CD14-positive monocyte (primary cell): Measurements from ENCODE around the gene TGIF2. TPM values are rescaled to one million over a fixed set of nuclear protein-coding genes. Genes with fewer than 3 reads are reported as not detected.

Source experiments
- DNase-seq, 3 donors: peaks; one replicate each; pipeline ENCODE4 v3.0.0-alpha.2; 2011 to 2022
- H2AFZ ChIP-seq: 2 replicates; pipeline ENCODE4 v1.6.0; 2012; ENCODE audit warnings: mild to moderate bottlenecking, low read depth, low read length, inconsistent platforms; ENCODE audit not compliant: insufficient read depth, poor library complexity, severe bottlenecking
- H3K27ac ChIP-seq, 2 donors: 1 replicate in 1 of 2; 2 replicates in 1 of 2; pipeline ENCODE4 v1.5.1; 2012 to 2013; ENCODE audit warnings: low read length in 2 of 2, control low read depth in 1 of 2, inconsistent platforms in 1 of 2, low read depth in 1 of 2, mild to moderate bottlenecking in 1 of 2
- H3K27me3 ChIP-seq, 2 donors: one replicate each; pipeline versions ENCODE4 v1.6.0 to v1.6.1; 2011 to 2013; ENCODE audit warnings: low read length in 2 of 2; ENCODE audit not compliant: control insufficient read depth in 2 of 2, insufficient read depth in 2 of 2
- H3K36me3 ChIP-seq, 2 donors: replicated peaks in 1 of 2; 1 replicate in 1 of 2; 2 replicates in 1 of 2; pipeline versions ENCODE4 v1.5.1 to v1.6.1; 2012 to 2013; ENCODE audit warnings: low read length in 2 of 2, control low read depth in 1 of 2, inconsistent platforms in 1 of 2, mild to moderate bottlenecking in 1 of 2; ENCODE audit not compliant: insufficient read depth in 2 of 2, control insufficient read depth in 1 of 2
- H3K4me1 ChIP-seq, 2 donors: 1 replicate in 1 of 2; 2 replicates in 1 of 2; pipeline versions ENCODE4 v1.5.1 to v1.6.1; 2012 to 2013; ENCODE audit warnings: low read length in 2 of 2, control low read depth in 1 of 2, inconsistent platforms in 1 of 2, mild to moderate bottlenecking in 1 of 2, moderate library complexity in 1 of 2; ENCODE audit not compliant: insufficient read depth in 2 of 2, control insufficient read depth in 1 of 2
- H3K4me2 ChIP-seq: replicated peaks from 2 replicates; pipeline ENCODE3; 2012; ENCODE audit warnings: low read length, moderate library complexity, mild to moderate bottlenecking; ENCODE audit not compliant: poor library complexity, severe bottlenecking; ENCODE audit errors: extremely low read depth
- H3K4me3 ChIP-seq, 3 experiments: fragments of 200-600 bp in 1 of 3; sonication (generic) in 1 of 3; replicated peaks in 1 of 3; 1 replicate in 2 of 3; 2 replicates in 1 of 3; pipeline ENCODE4 v1.5.1; 2011 to 2013; ENCODE audit warnings: low read length in 3 of 3, mild to moderate bottlenecking in 3 of 3, control low read depth in 2 of 3, low read depth in 2 of 3, inconsistent platforms in 1 of 3, moderate library complexity in 1 of 3
- H3K79me2 ChIP-seq: 2 replicates; pipeline ENCODE4 v1.6.0; 2012; ENCODE audit warnings: mild to moderate bottlenecking, control low read depth, inconsistent platforms, low read length, moderate library complexity; ENCODE audit not compliant: insufficient read depth
- H3K9ac ChIP-seq: 2 replicates; pipeline ENCODE4 v1.6.0; 2017; ENCODE audit warnings: low read length, mild to moderate bottlenecking; ENCODE audit not compliant: insufficient read depth, poor library complexity, severe bottlenecking
- H3K9me3 ChIP-seq, 2 donors: replicated peaks in 1 of 2; 1 replicate in 1 of 2; 2 replicates in 1 of 2; pipeline versions ENCODE4 v1.5.1 to v1.6.1; 2012 to 2013; ENCODE audit warnings: low read length in 2 of 2, control low read depth in 1 of 2; ENCODE audit not compliant: control insufficient read depth in 1 of 2, insufficient read depth in 1 of 2
- H4K20me1 ChIP-seq: 2 replicates; pipeline ENCODE4 v1.6.0; 2012; ENCODE audit warnings: mild to moderate bottlenecking, low read length, control low read depth, moderate library complexity; ENCODE audit not compliant: insufficient read depth
- H3K27ac Mint-ChIP-seq, 7 donors: one replicate each; pipeline ENCODE4 v1.8.0; 2020; ENCODE audit warnings: mild to moderate bottlenecking in 7 of 7, mixed read lengths in 7 of 7, moderate library complexity in 6 of 7, inconsistent platforms in 2 of 7
- H3K27me3 Mint-ChIP-seq, 3 donors: one replicate each; pipeline ENCODE4 v1.8.0; 2021 to 2022; ENCODE audit warnings: low read depth in 3 of 3, mild to moderate bottlenecking in 3 of 3, mixed read lengths in 3 of 3, moderate library complexity in 3 of 3, inconsistent platforms in 1 of 3
- H3K36me3 Mint-ChIP-seq, 2 donors: one replicate each; pipeline ENCODE4 v1.8.0; 2020; ENCODE audit warnings: mixed read lengths in 2 of 2, inconsistent platforms in 1 of 2, mild to moderate bottlenecking in 1 of 2
- H3K4me1 Mint-ChIP-seq: one replicate; pipeline ENCODE4 v1.8.0; 2020; ENCODE audit warnings: mild to moderate bottlenecking, mixed read lengths
- H3K4me3 Mint-ChIP-seq, 2 donors: one replicate each; pipeline ENCODE4 v1.8.0; 2020; ENCODE audit warnings: mild to moderate bottlenecking in 2 of 2, mixed read lengths in 2 of 2, moderate library complexity in 1 of 2
- H3K9me3 Mint-ChIP-seq, 7 donors: one replicate each; pipeline ENCODE4 v1.8.0; 2020 to 2022; ENCODE audit warnings: mixed read lengths in 7 of 7, mild to moderate bottlenecking in 6 of 7, moderate library complexity in 6 of 7, inconsistent platforms in 2 of 7
- WGBS: methylation state at CpG from one replicate; pipeline ENCODE4 v1.1.5; 2013; ENCODE audit warnings: missing lambda C conversion rate; ENCODE audit not compliant: insufficient coverage; 5-methylcytosine and 5-hydroxymethylcytosine counted together
- intact Hi-C, 2 donors: fragments of 100-400 bp; cut with micrococcal nuclease; formaldehyde crosslinking; loops; one replicate each; pipeline versions ENCODE4 v1.15.0 to v1.15.1; 2023
- polyA plus RNA-seq, 3 donors: library from polyadenylated mRNA; depleted of rRNA in 1 of 3; unstranded in 2 of 3; stranded (reverse) in 1 of 3; fragments of 300-500 nt in 2 of 3; fragments of >200 nt in 1 of 3; fragmentation: Illumina TruSeq in 2 of 3; gene quantifications; 1 replicate in 2 of 3; 2 replicates in 1 of 3; pipeline ENCODE4 v1.2.3, GENCODE V29; 2012 to 2021
- TF ChIP-seq, protein P1 (sequence below): fragments of 200-600 bp; IDR thresholded peaks from one replicate; pipeline ENCODE4 v1.8.0; 2022; ENCODE audit warnings: antibody characterized with exemption, mild to moderate bottlenecking

Gene TGIF2
- polyA plus RNA-seq, 3 donors, result 11.0 to 15.9 (median 12.2) TPM

DNA sequence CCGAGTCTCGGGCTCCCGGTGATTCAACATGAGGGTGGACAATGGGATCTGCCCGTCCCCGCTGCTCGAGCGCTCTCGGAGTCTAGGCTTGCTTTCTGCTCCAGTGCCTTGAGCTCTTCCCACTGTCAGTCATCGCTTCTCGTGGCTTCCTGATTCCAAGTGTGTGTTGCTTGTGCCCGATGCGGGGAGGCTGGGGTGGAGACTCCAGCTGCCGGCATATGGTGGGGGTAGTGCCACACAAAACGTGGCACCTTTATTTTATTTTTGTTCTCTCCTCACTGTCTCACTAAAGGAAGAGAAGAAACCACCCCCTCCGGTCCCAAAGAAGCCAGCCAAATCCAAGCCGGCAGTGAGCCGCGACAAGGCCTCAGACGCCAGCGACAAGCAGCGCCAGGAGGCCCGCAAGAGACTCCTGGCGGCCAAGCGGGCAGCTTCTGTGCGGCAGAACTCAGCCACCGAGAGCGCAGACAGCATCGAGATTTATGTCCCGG lies 46.8 kb upstream of the TGIF2 start:
- H3K79me2 ChIP-seq, result no peaks in the 10 kb centered on the region
- H3K36me3 ChIP-seq, result peaks cover 37 to 55% of the 10 kb centered on the region in 2 donors
- no peak overlapping the region for H3K4me3 ChIP-seq
- intact Hi-C loops, result no loop called here
- Mint-ChIP-seq H3K4me3 (no peak overlapping the region), H3K4me1 (peaks cover 13% of the 10 kb centered on the region), H3K9me3 (no peaks in the 10 kb centered on the region), H3K27me3 (peaks cover 0 to 1% (median 0%) of the 10 kb centered on the region in 3 donors), H3K27ac (peak overlapping the region in 2 of 7 donors; percentile 26 to 47), H3K36me3 (peaks cover 43 to 58% of the 10 kb centered on the region in 2 donors)
- H4K20me1 ChIP-seq, result no peaks in the 10 kb centered on the region
- no peak overlapping the region for H3K9ac ChIP-seq
- no peak for DNase-seq
- no peak overlapping the region for H3K4me2 ChIP-seq
- TF ChIP-seq, protein P1, sequence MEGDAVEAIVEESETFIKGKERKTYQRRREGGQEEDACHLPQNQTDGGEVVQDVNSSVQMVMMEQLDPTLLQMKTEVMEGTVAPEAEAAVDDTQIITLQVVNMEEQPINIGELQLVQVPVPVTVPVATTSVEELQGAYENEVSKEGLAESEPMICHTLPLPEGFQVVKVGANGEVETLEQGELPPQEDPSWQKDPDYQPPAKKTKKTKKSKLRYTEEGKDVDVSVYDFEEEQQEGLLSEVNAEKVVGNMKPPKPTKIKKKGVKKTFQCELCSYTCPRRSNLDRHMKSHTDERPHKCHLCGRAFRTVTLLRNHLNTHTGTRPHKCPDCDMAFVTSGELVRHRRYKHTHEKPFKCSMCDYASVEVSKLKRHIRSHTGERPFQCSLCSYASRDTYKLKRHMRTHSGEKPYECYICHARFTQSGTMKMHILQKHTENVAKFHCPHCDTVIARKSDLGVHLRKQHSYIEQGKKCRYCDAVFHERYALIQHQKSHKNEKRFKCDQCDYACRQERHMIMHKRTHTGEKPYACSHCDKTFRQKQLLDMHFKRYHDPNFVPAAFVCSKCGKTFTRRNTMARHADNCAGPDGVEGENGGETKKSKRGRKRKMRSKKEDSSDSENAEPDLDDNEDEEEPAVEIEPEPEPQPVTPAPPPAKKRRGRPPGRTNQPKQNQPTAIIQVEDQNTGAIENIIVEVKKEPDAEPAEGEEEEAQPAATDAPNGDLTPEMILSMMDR, result no peak
- H3K4me1 ChIP-seq, result peaks cover 10 to 12% of the 10 kb centered on the region in 2 donors
- H3K27me3 ChIP-seq, result no peaks in the 10 kb centered on the region
- 96% methylated on average over 19 of the region's 29 CpGs for WGBS
- no peaks in the 10 kb centered on the region for H3K9me3 ChIP-seq
- no peak overlapping the region for H3K27ac ChIP-seq
- no peak overlapping the region for H2AFZ ChIP-seq

DNA sequence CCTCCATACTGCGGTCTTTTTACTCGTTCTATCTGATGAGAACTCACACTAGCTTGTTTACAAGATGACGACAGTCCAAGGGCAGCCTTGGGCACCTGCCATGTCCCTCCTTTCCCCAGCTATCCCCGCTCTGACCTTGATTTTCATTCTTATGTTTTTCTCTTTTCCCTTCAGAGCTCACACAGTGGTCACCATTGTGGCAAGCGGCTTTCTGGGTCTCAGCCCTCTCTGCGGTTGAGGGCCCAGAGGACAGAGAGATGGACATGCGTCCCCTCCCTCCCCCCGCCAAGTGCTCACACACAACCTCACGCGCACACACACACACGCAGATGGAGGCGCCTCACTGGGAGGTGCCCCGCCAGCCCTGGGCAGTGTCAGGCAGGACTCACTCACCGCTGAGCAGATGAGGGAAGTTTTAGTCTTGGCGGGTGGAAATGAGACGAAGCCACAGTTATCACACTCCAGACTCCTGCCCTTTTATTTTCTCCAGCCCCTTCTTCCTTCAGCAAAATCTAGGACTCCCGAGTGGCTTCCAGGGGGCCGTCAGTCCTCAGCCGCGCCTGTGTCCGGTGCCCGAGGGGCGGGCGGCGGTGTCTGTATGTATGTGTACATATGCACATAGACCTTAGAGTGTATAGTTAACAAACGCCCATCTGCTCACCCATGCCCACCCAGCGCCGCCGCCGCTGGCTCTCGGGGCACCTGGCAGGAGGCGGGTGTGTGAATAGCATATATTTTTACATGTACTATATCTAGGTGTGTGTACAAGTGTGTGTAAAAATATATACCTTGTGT lies 45.9 kb upstream of the TGIF2 start:
- Mint-ChIP-seq H3K27ac (peak overlapping the region in 2 of 7 donors; percentile 6 to 57), H3K36me3 (peaks cover 36 to 49% of the 10 kb centered on the region in 2 donors), H3K27me3 (peaks cover 0 to 5% (median 0%) of the 10 kb centered on the region in 3 donors), H3K4me3 (peak overlapping the region in 1 of 2 donors; percentile 34), H3K4me1 (peaks cover 13% of the 10 kb centered on the region), H3K9me3 (no peaks in the 10 kb centered on the region)
- no peak overlapping the region for H3K9ac ChIP-seq
- H3K36me3 ChIP-seq, result peaks cover 33 to 48% of the 10 kb centered on the region in 2 donors
- intact Hi-C loops, result no loop called here
- no peaks in the 10 kb centered on the region for H3K79me2 ChIP-seq
- TF ChIP-seq, protein P1, result no peak
- no peak overlapping the region for H3K4me3 ChIP-seq
- no peak overlapping the region for H3K4me2 ChIP-seq
- DNase-seq, result no peak
- no peak overlapping the region for H2AFZ ChIP-seq
- no peaks in the 10 kb centered on the region for H4K20me1 ChIP-seq
- 98% methylated on average over 9 of the region's 32 CpGs for WGBS
- no peaks in the 10 kb centered on the region for H3K9me3 ChIP-seq
- H3K4me1 ChIP-seq, result peaks cover 10 to 12% of the 10 kb centered on the region in 2 donors
- no peaks in the 10 kb centered on the region for H3K27me3 ChIP-seq
- no peak overlapping the region for H3K27ac ChIP-seq
